Neuronal stem cell (in vitro differentiated cells): Measurements from ENCODE around the gene CFTR.
"Not testable (repeated sequence)": the region's sequence is repeated elsewhere in the genome, so short reads cannot be mapped to it uniquely, and the experiment has no call there.

ENCODE experiments used
- DNase-seq: peaks from one replicate; pipeline ENCODE4 v3.0.0-alpha.2; 2013; ENCODE audit warnings: low spot score
- H2AFZ ChIP-seq: one replicate; pipeline ENCODE4 v1.6.1; 2013; ENCODE audit warnings: mild to moderate bottlenecking, low read length, inconsistent platforms
- H2AK5ac ChIP-seq: 2 replicates; pipeline ENCODE4 v1.6.1; 2013; ENCODE audit warnings: low read depth, mild to moderate bottlenecking, inconsistent platforms, low read length, moderate library complexity, mixed read lengths
- H2BK120ac ChIP-seq: 2 replicates; pipeline ENCODE4 v1.6.1; 2013; ENCODE audit warnings: low read depth, mild to moderate bottlenecking, inconsistent platforms, low read length, moderate library complexity, mixed read lengths
- H2BK12ac ChIP-seq: one replicate; pipeline ENCODE4 v1.6.1; 2013; ENCODE audit warnings: low read length, inconsistent platforms
- H2BK15ac ChIP-seq: 2 replicates; pipeline ENCODE4 v1.6.1; 2013; ENCODE audit warnings: mild to moderate bottlenecking, low read length, inconsistent platforms, mixed read lengths
- H2BK5ac ChIP-seq: one replicate; pipeline ENCODE4 v1.6.1; 2013; ENCODE audit warnings: inconsistent platforms, mild to moderate bottlenecking, low read length, moderate library complexity
- H3K14ac ChIP-seq: one replicate; pipeline ENCODE4 v1.6.1; 2013; ENCODE audit warnings: low read length, inconsistent platforms
- H3K18ac ChIP-seq: 2 replicates; pipeline ENCODE4 v1.6.1; 2013; ENCODE audit warnings: low read length, inconsistent platforms
- H3K23ac ChIP-seq: 2 replicates; pipeline ENCODE4 v1.6.1; 2013; ENCODE audit warnings: low read depth, mild to moderate bottlenecking, mixed read lengths, low read length, inconsistent platforms; ENCODE audit not compliant: poor library complexity
- H3K27ac ChIP-seq: replicated peaks from 3 replicates; pipeline ENCODE4 v1.5.1; 2013; ENCODE audit warnings: low read length, inconsistent platforms
- H3K27me3 ChIP-seq, 3 experiments: 2 replicates each; pipeline ENCODE4 v1.6.1; 2013; ENCODE audit warnings: low read length in 3 of 3, mild to moderate bottlenecking in 2 of 3, inconsistent platforms in 1 of 3, low read depth in 1 of 3, mixed read lengths in 1 of 3, moderate library complexity in 1 of 3; ENCODE audit not compliant: control insufficient read depth in 3 of 3, insufficient read depth in 3 of 3
- H3K36me3 ChIP-seq, 2 donors: replicated peaks in 1 of 2; 2 replicates each; pipeline ENCODE4 v1.6.1; 2013; ENCODE audit warnings: low read length in 2 of 2; ENCODE audit not compliant: control insufficient read depth in 2 of 2, insufficient read depth in 2 of 2
- H3K4ac ChIP-seq: 2 replicates; pipeline ENCODE4 v1.6.1; 2013; ENCODE audit warnings: inconsistent platforms, mild to moderate bottlenecking, low read length, moderate library complexity
- H3K4me1 ChIP-seq, 2 donors: 1 replicate in 1 of 2; 2 replicates in 1 of 2; pipeline ENCODE4 v1.6.1; 2013; ENCODE audit warnings: low read length in 2 of 2, low read depth in 1 of 2; ENCODE audit not compliant: control insufficient read depth in 2 of 2, insufficient read depth in 1 of 2
- H3K4me2 ChIP-seq: one replicate; pipeline ENCODE4 v1.6.1; 2013; ENCODE audit warnings: mild to moderate bottlenecking, low read length, inconsistent platforms; ENCODE audit not compliant: insufficient read depth, poor library complexity, severe bottlenecking
- H3K4me3 ChIP-seq, 2 donors: 2 replicates each; pipeline ENCODE4 v1.5.1; 2013; ENCODE audit warnings: low read length in 2 of 2, mild to moderate bottlenecking in 2 of 2, inconsistent platforms in 1 of 2, moderate library complexity in 1 of 2
- H3K79me1 ChIP-seq: one replicate; pipeline ENCODE4 v1.6.1; 2013; ENCODE audit warnings: low read depth, mild to moderate bottlenecking, inconsistent platforms, low read length, moderate library complexity
- H3K9ac ChIP-seq: one replicate; pipeline ENCODE4 v1.6.1; 2013; ENCODE audit warnings: mild to moderate bottlenecking, low read depth, low read length, inconsistent platforms; ENCODE audit not compliant: poor library complexity
- H3K9me3 ChIP-seq, 2 donors: replicated peaks in 1 of 2; 2 replicates each; pipeline versions ENCODE3 to v1.6.1; 2013; ENCODE audit warnings: low read length in 2 of 2, mild to moderate bottlenecking in 2 of 2, inconsistent platforms in 1 of 2, low read depth in 1 of 2, mixed read lengths in 1 of 2, moderate library complexity in 1 of 2; ENCODE audit not compliant: control insufficient read depth in 2 of 2, insufficient read depth in 1 of 2
- H4K8ac ChIP-seq: one replicate; pipeline ENCODE4 v1.6.1; 2013; ENCODE audit warnings: low read depth, mild to moderate bottlenecking, inconsistent platforms, low read length, moderate library complexity
- H4K91ac ChIP-seq: one replicate; pipeline ENCODE4 v1.6.1; 2013; ENCODE audit warnings: low read length, low read depth, mild to moderate bottlenecking, inconsistent platforms; ENCODE audit not compliant: poor library complexity
- WGBS, 2 donors: extraction: QIAGEN DNeasy Blood & Tissue Kit; methylation state at CpG; one replicate each; pipeline ENCODE4 v1.1.7; 2013; ENCODE audit warnings: missing lambda C conversion rate in 2 of 2, mixed read lengths in 1 of 2; ENCODE audit not compliant: insufficient read length in 2 of 2, insufficient replicate concordance in 1 of 2; ENCODE audit errors: extremely low coverage in 2 of 2; 5-methylcytosine and 5-hydroxymethylcytosine counted together

CFTR gene

DNA sequence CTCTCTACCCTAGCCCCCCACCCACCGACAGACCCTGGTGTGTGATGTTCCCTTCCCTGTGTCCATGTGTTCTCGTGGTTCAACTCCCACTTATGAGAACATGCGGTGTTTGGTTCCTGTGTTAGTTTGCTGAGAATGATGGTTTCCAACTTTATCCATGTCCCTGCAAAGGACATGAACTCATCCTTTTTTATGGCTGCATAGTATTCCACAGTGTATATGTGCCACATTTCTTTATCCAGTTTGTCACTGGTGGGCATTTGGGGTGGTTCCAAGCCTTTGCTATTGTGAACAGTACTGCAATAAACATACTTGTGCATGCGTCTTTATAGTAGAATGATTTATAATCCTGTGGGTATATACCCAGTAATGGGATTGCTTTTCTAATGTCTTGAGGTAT, 228.3 kb downstream of the CFTR start:
- H3K4me3 ChIP-seq, H4K91ac ChIP-seq, H3K27ac ChIP-seq, H3K9ac ChIP-seq, H3K4me2 ChIP-seq, H3K18ac ChIP-seq, H2AFZ ChIP-seq, H3K79me1 ChIP-seq, H3K4ac ChIP-seq, H3K4me1 ChIP-seq, H2BK15ac ChIP-seq, H4K8ac ChIP-seq, H2BK12ac ChIP-seq, H2BK5ac ChIP-seq, H2AK5ac ChIP-seq, H3K23ac ChIP-seq, DNase-seq, H3K14ac ChIP-seq, H3K9me3 ChIP-seq, H3K36me3 ChIP-seq, H3K27me3 ChIP-seq, H2BK120ac ChIP-seq: not testable (repeated sequence)
- WGBS, 2 donors = no CpG with 5 or more reads among the region's 4 CpGs

- H3K27me3 ChIP-seq = no peaks in the 10 kb centered on the region
- no peak overlapping the region for H3K4ac ChIP-seq
- H2BK12ac ChIP-seq = no peak overlapping the region
- no peak overlapping the region for H2BK15ac ChIP-seq
- no peaks in the 10 kb centered on the region for H3K9me3 ChIP-seq
- no peaks in the 10 kb centered on the region for H3K4me1 ChIP-seq
- no peak overlapping the region for H4K91ac ChIP-seq
- no CpG with 5 or more reads among the region's 1 CpG for WGBS, 2 donors
- peaks cover 0 to 2% of the 10 kb centered on the region in 2 donors for H3K36me3 ChIP-seq
- H3K4me2 ChIP-seq = no peak overlapping the region
- H4K8ac ChIP-seq = no peak overlapping the region
- no peak overlapping the region for H2BK5ac ChIP-seq
- H2AK5ac ChIP-seq = no peak overlapping the region
- no peak overlapping the region for H2AFZ ChIP-seq
- no peak overlapping the region for H3K4me3 ChIP-seq
- no peak for DNase-seq
- H2BK120ac ChIP-seq = no peak overlapping the region
- H3K79me1 ChIP-seq = no peaks in the 10 kb centered on the region
- H3K23ac ChIP-seq = no peak overlapping the region
- no peak overlapping the region for H3K27ac ChIP-seq
- H3K18ac ChIP-seq = no peak overlapping the region
- no peak overlapping the region for H3K14ac ChIP-seq
- no peak overlapping the region for H3K9ac ChIP-seq
Measured at GRCh38 chr7:117711556-117711955, 231.7 kb downstream of the CFTR start.

- DNase-seq = peak; percentile 27
- no peak overlapping the region for H2BK5ac ChIP-seq
- no peak overlapping the region for H3K4me3 ChIP-seq
- no peak overlapping the region for H4K91ac ChIP-seq
- H3K4me1 ChIP-seq = no peaks in the 10 kb centered on the region
- H2BK120ac ChIP-seq = no peak overlapping the region
- no peak overlapping the region for H3K4me2 ChIP-seq
- no peak overlapping the region for H3K9ac ChIP-seq
- no peaks in the 10 kb centered on the region for H3K27me3 ChIP-seq
- no peak overlapping the region for H4K8ac ChIP-seq
- H3K36me3 ChIP-seq = peaks cover 0 to 2% of the 10 kb centered on the region in 2 donors
- H2BK12ac ChIP-seq = no peak overlapping the region
- no peak overlapping the region for H2AK5ac ChIP-seq
- no peaks in the 10 kb centered on the region for H3K9me3 ChIP-seq
- no peak overlapping the region for H2BK15ac ChIP-seq
- no peaks in the 10 kb centered on the region for H3K79me1 ChIP-seq
- H3K4ac ChIP-seq = no peak overlapping the region
- no CpG with 5 or more reads among the region's 3 CpGs for WGBS, 2 donors
- no peak overlapping the region for H3K14ac ChIP-seq
- H3K18ac ChIP-seq = no peak overlapping the region
- no peak overlapping the region for H3K27ac ChIP-seq
- H3K23ac ChIP-seq = no peak overlapping the region
- no peak overlapping the region for H2AFZ ChIP-seq
Measured at GRCh38 chr7:117715784-117716445, 236.1 kb downstream of the CFTR start.

GRCh38 chr7:117716707-117717299, 237.0 kb downstream of the CFTR start:
- Histone ChIP-seq H3K27me3 (no peaks in the 10 kb centered on the region), H3K9me3 (no peaks in the 10 kb centered on the region), H2AFZ (no peak overlapping the region), H4K91ac (no peak overlapping the region), H3K4me1 (no peaks in the 10 kb centered on the region), H2BK5ac (no peak overlapping the region), H3K4me3 (no peak overlapping the region), H3K18ac (no peak overlapping the region), H3K9ac (no peak overlapping the region), H3K14ac (no peak overlapping the region), H3K36me3 (peaks cover 0 to 2% of the 10 kb centered on the region in 2 donors), H2AK5ac (no peak overlapping the region), H3K23ac (no peak overlapping the region), H4K8ac (no peak overlapping the region), H3K79me1 (no peaks in the 10 kb centered on the region), H3K4ac (no peak overlapping the region), H2BK15ac (no peak overlapping the region), H3K4me2 (no peak overlapping the region), H3K27ac (no peak overlapping the region), H2BK120ac (no peak overlapping the region), H2BK12ac (no peak overlapping the region)
- WGBS, 2 donors = no CpG with 5 or more reads among the region's 5 CpGs
- DNase-seq = no peak
